A549 treated with Mapracorat at 1 μM for 4 hours (cell line): ENCODE data around the gene DLX3. TPM values are rescaled to one million over a fixed set of nuclear protein-coding genes. Genes with fewer than 3 reads are reported as not detected.

Experiments
- total RNA-seq: library from RNA; stranded (reverse); fragments of 200-300 nt; extraction: Qiagen RNA extraction; gene quantifications from 5 replicates; pipeline ENCODE4 v1.2.3, GENCODE V29; 2022

Gene DLX3
- 0.07 to 0.21 TPM (median 0.10 TPM) in 4 of 5 replicates, not detected in the other for total RNA-seq

DNA sequence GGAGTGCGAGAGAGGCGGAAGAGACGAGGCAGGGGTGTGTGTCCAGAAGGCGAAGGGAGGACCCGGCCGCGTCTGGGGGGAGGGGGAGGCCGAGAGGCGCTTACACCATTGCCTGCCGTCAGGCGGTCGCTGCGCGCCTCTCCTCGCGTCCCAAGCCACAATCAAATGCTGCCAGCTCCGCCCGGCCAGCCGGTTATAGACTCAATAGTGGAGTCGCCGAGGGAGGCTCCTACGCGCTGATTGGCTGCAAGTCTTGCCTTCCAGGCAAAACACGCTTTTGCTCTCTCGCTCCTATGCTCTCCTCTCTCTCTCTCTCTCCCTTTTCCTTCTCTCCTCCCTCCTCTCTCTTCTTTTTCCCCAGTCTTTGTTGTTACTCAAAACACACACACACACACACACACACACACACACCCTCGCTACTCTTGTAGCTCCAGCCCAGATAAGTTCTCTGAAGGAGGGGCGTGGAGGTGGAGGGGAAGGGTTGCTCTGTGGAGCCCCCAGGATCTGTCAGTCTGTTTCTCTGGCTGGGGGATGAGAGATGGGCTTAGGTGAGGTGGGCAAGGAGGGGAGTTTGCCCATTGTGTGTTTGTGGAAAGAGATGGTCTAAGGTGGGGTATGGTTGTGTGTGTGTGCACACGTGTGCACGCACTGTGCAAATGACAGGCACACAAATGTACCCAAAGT, at the start of gene DLX3:
DLX3 (minus strand) TSS at position 170 of the 684 bp plus-strand sequence. CDS start 226 bp downstream, outside the sequence.

DNA sequence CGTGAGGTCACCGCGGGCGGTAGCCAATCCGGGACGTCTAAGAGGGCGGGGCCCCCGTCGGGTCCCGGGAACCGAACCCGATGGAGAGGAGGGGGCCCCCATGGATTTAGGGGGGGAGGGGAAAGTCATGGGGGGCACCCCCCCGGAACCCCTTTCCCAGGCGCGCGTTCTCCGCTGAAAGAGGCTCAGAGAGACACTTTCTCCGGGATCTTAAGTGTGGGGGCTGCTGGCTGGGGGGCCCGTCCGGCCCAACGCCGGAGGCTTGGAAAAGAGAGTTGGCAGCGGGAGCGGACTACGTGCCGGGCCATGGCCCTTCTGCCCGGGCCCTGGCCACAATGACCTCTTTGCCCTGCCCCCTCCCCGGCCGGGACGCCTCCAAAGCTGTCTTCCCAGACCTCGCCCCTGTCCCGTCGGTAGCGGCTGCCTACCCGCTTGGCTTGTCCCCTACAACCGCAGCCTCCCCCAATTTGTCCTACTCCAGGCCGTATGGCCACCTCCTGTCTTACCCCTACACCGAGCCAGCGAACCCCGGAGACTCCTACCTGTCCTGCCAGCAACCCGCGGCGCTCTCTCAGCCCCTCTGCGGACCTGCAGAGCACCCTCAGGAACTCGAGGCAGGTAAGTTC, 25.8 kb downstream of the DLX3 start, which contains the start of gene DLX4:
DLX4 (plus strand) TSS at position 57 of the 626 bp plus-strand sequence; CDS start at position 336, 279 bp downstream.

Other genes starting within 250 kb of the DLX3 start
- gene FAM117A, start 231.1 kb downstream of the DLX3 start, total RNA-seq, result 1.00 to 2.0 TPM (median 1.3 TPM) in 5 replicates
- 26.5 to 29.3 TPM (median 27.9 TPM) in 5 replicates for gene KAT7, start 206.5 kb downstream of the DLX3 start, total RNA-seq
- not detected in 5 replicates for gene TAC4, start 147.2 kb downstream of the DLX3 start, total RNA-seq
- 2.1 to 3.3 TPM (median 2.9 TPM) in 5 replicates for gene DLX4, start 26.0 kb downstream of the DLX3 start, total RNA-seq
- 379 to 446 TPM (median 427 TPM) in 5 replicates for gene ITGA3, start 60.9 kb upstream of the DLX3 start, total RNA-seq
- 15.7 to 20.0 TPM (median 17.0 TPM) in 5 replicates for gene PDK2, start 100.1 kb upstream of the DLX3 start, total RNA-seq
- 0.13 to 0.50 TPM (median 0.37 TPM) in 5 replicates for gene SAMD14, start 134.9 kb upstream of the DLX3 start, total RNA-seq
- 38.9 to 52.2 TPM (median 51.3 TPM) in 5 replicates for gene PPP1R9B, start 155.5 kb upstream of the DLX3 start, total RNA-seq
- gene SGCA, start 170.8 kb upstream of the DLX3 start, total RNA-seq, result 0.60 to 2.7 TPM (median 1.6 TPM) in 5 replicates
- gene COL1A1, start 206.4 kb upstream of the DLX3 start, total RNA-seq, result 4.4 to 11.5 TPM (median 8.0 TPM) in 5 replicates